ENCODE results near the gene C5AR2. TPM values are rescaled to one million over a fixed set of nuclear protein-coding genes. Genes with fewer than 3 reads are reported as not detected.
"Not testable (repeated sequence)": the region's sequence is repeated elsewhere in the genome, so short reads cannot be mapped to it uniquely, and the experiment has no call there.

The C5AR2 gene
- polyA plus RNA-seq, 1 experiment, result not detected

DNA sequence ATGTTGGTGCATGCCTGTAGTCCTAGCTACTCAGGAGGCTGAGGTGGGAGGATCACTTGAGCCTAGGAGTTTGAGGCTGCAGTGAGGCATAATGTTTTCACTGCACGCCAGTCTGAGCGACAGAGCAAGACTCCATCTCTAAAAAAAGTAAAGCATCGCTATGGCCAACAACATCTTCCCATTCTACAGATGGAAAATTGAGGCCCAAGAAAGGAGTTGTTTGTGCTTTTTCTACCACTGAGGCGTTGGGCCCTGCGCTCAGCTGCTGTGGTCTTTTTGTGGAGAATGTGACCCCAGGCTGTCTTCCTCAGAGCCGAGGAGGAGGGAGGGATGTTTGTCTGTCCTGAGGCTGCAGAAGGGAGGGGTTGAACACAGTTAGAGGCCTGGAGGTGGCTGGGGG lies 485 bp upstream of the C5AR2 start:
- H3K9me3 ChIP-seq (ENCODE audit: control insufficient read depth, insufficient read depth, low read length), result no peaks in the 10 kb centered on the region
- ChIA-PET POLR2A (no interaction called here), CTCF (interaction anchor here (1.2 to 2.5 kb wide), 3 partner anchors 17 to 35 kb away, joined by 4 to 22 read pairs (median 4); partner anchors contain the start of gene DHX34)
- peaks cover 5% of the 10 kb centered on the region for H3K27me3 ChIP-seq (ENCODE audit: control insufficient read depth, insufficient read depth, low read length)
- no peak overlapping the region for H3K4me3 ChIP-seq (ENCODE audit: low read depth, low read length)
- no peak for DNase-seq (ENCODE audit: low read depth, low spot score)
- H3K27ac ChIP-seq (ENCODE audit: low read depth, low read length), result no peak overlapping the region
- TF ChIP-seq, protein P1, sequence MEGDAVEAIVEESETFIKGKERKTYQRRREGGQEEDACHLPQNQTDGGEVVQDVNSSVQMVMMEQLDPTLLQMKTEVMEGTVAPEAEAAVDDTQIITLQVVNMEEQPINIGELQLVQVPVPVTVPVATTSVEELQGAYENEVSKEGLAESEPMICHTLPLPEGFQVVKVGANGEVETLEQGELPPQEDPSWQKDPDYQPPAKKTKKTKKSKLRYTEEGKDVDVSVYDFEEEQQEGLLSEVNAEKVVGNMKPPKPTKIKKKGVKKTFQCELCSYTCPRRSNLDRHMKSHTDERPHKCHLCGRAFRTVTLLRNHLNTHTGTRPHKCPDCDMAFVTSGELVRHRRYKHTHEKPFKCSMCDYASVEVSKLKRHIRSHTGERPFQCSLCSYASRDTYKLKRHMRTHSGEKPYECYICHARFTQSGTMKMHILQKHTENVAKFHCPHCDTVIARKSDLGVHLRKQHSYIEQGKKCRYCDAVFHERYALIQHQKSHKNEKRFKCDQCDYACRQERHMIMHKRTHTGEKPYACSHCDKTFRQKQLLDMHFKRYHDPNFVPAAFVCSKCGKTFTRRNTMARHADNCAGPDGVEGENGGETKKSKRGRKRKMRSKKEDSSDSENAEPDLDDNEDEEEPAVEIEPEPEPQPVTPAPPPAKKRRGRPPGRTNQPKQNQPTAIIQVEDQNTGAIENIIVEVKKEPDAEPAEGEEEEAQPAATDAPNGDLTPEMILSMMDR (IDR thresholded peaks at IDR 0.05; ENCODE audit: low read depth, low read length), result no peak

DNA sequence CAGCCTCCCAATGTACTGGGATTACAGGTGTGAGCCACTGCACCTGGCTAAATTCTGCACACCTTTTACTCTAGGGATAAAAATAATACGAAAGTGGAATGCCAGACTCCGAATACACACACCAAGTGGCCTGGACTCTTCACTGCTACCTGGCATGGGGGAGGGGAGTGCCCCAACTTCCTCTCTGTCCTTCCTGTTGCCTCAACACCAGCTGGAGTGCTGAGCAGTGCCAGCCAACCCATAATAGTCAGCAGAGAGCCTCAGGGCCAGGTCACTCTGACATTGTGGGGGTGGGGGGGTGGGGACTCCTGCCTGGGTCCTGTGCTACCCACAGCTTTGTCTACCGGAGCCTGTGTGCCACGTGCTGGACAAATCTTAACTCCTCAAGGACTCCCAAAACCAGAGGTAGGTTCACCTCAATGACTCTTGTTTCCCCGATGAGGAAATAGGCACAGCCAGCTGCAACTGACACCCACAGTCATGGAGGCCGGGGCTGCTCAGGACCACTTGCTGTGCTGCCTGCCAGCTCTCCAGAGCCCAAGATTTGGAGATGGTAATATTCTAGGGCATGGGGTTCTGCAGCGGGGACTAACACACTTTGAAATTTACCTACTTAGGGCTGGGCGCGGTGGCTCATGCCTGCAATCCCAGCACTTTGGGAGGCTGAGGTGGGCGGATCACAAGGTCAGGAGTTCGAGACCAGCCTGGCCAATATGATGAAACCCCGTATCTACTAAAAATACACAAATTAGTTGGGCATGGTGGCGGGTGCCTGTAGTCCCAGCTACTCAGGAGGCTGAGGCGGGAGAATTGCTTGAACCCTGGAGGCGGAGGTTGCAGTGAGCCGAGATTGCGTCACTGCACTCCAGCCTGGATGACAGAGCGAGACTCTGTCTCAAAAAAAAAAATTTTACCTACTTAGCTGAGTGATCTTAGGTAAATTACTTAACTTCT lies 5.1 kb downstream of the C5AR2 start:
- H3K4me3 ChIP-seq (ENCODE audit: low read depth, low read length); H3K27ac ChIP-seq (ENCODE audit: low read depth, low read length); DNase-seq (ENCODE audit: low read depth, low spot score); H3K9me3 ChIP-seq (ENCODE audit: control insufficient read depth, insufficient read depth, low read length); POLR2A ChIA-PET; H3K27me3 ChIP-seq (ENCODE audit: control insufficient read depth, insufficient read depth, low read length): not testable (repeated sequence)
- CTCF ChIA-PET, result interaction anchor here (4.9 kb wide), 1 partner anchor 12 kb away, joined by 48 read pairs; the partner anchor contains the start of gene DHX34

DNA sequence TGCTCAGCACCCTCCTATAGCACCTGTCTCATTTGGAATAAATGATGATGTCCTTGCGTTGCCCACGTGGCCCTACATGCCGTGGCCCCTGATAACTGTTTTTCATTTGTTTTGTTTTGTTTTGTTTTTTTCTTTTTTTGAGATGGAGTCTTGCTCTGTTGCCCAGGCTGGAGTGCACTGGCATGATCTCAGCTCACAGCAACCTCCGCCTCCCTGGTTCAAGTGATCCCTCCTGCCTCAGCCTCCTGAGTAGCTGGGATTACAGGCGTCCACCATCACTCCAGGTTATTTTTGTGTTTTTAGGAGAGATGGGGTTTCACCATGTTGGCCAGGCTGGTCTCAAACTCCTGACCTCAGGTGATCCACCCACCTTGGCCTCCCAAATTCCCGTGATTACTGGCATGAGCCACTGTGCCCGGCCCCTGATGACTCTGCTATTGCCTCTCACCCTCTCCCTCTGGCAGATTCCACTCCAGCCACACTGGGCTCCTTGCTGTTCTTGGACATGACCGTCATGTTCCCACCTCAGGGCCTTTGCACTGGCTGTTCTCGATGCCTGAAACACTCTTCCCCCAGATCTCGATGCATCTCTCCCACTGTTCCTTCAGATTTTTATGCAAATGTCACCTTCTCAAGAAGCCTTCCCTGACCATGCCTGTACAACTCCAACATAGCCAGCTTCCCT lies 7.4 kb downstream of the C5AR2 start:
- no peak for DNase-seq (ENCODE audit: low read depth, low spot score)
- no peak overlapping the region for H3K4me3 ChIP-seq (ENCODE audit: low read depth, low read length)
- no peak overlapping the region for H3K27ac ChIP-seq (ENCODE audit: low read depth, low read length)
- POLR2A ChIA-PET, result no interaction called here
- H3K9me3 ChIP-seq (ENCODE audit: control insufficient read depth, insufficient read depth, low read length), result no peaks in the 10 kb centered on the region; the same call in 1 of the 2 replicates
- H3K27me3 ChIP-seq (ENCODE audit: control insufficient read depth, insufficient read depth, low read length), result no peaks in the 10 kb centered on the region
- CTCF ChIA-PET, result interaction anchor here (0.5 to 2.0 kb wide), 3 partner anchors 9 to 34 kb away, joined by 4 to 19 read pairs (median 4); partner anchors contain the start of gene DHX34
- TF ChIP-seq, protein P1 (IDR thresholded peaks at IDR 0.05; ENCODE audit: low read depth, low read length), result no peak

DNA sequence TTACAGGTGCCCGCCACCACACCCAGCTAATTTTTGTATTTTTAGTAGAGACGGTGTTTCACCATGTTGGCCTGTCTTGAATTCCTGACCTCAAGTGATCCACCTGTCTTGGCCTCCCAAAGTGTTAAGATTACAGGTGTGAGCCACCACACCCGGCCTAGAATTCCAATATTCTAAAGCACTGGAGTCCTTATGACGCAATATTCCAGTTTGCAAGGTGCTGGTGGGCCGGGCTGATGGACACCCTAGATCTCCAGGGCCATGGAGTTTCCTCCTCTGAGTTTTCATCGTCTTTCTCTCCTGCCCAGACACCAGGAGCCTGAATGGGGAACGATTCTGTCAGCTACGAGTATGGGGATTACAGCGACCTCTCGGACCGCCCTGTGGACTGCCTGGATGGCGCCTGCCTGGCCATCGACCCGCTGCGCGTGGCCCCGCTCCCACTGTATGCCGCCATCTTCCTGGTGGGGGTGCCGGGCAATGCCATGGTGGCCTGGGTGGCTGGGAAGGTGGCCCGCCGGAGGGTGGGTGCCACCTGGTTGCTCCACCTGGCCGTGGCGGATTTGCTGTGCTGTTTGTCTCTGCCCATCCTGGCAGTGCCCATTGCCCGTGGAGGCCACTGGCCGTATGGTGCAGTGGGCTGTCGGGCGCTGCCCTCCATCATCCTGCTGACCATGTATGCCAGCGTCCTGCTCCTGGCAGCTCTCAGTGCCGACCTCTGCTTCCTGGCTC lies 8.7 kb downstream of the C5AR2 start:
- no peak for DNase-seq (ENCODE audit: low read depth, low spot score)
- POLR2A ChIA-PET, result no interaction called here

More for the DNA sequence above, 8.7 kb downstream of the C5AR2 start:
- Histone ChIP-seq H3K27ac (ENCODE audit: low read depth, low read length) (no peak overlapping the region), H3K4me3 (ENCODE audit: low read depth, low read length) (no peak overlapping the region), H3K27me3 (ENCODE audit: control insufficient read depth, insufficient read depth, low read length) (no peaks in the 10 kb centered on the region), H3K9me3 (ENCODE audit: control insufficient read depth, insufficient read depth, low read length) (no peaks in the 10 kb centered on the region; the same call in 1 of the 2 replicates)
- CTCF ChIA-PET, result interaction anchor here (2.0 kb wide), 1 partner anchor 9 kb away, joined by 19 read pairs; the partner anchor contains the start of gene DHX34
- TF ChIP-seq, protein P1 (IDR thresholded peaks at IDR 0.05; ENCODE audit: low read depth, low read length), result no peak
